Ishikawa (cell line): ENCODE results near the gene PHOX2A.

Experiments
- EGR1 ChIP-seq: IDR thresholded peaks from 2 replicates; pipeline ENCODE4 v1.6.1; 2012
- EP300 ChIP-seq: IDR thresholded peaks from 2 replicates; pipeline ENCODE4 v1.6.1; 2012; ENCODE audit warnings: borderline replicate concordance
- FOXM1 ChIP-seq: IDR thresholded peaks from 2 replicates; pipeline ENCODE4 v1.6.1; 2012; ENCODE audit warnings: low read depth, borderline replicate concordance
- RAD21 ChIP-seq: IDR thresholded peaks from 2 replicates; pipeline ENCODE4 v1.6.1; 2012; ENCODE audit warnings: low read depth
- REST ChIP-seq: IDR thresholded peaks from 2 replicates; pipeline ENCODE4 v1.6.1; 2012; ENCODE audit warnings: low read depth, mild to moderate bottlenecking
- TAF1 ChIP-seq: IDR thresholded peaks from 2 replicates; pipeline ENCODE4 v1.6.1; 2012; ENCODE audit warnings: low read depth, mild to moderate bottlenecking
- TCF12 ChIP-seq: IDR thresholded peaks from 2 replicates; pipeline ENCODE4 v1.6.1; 2012; ENCODE audit warnings: low read depth
- TEAD4 ChIP-seq: IDR thresholded peaks from 2 replicates; pipeline ENCODE4 v1.6.1; 2012
- ZBTB7A ChIP-seq: IDR thresholded peaks from 2 replicates; pipeline ENCODE4 v1.6.1; 2012; ENCODE audit warnings: low read depth

GRCh38 chr11:72228229-72228843 is 15.6 kb downstream of the PHOX2A start:
- no peak for TF ChIP-seq TEAD4
- no peak for TF ChIP-seq FOXM1
- TF ChIP-seq EP300 = no peak
- no peak for TF ChIP-seq REST
- no peak for TF ChIP-seq TAF1
- no peak for TF ChIP-seq EGR1
- TF ChIP-seq RAD21 = no peak
- no peak for TF ChIP-seq TCF12
- no peak for TF ChIP-seq ZBTB7A
